CD14-positive monocyte (primary cell): ENCODE data around the gene BUD13. TPM values are rescaled to one million over a fixed set of nuclear protein-coding genes. Genes with fewer than 3 reads are reported as not detected.

Experiments used
- DNase-seq, 3 donors: peaks; one replicate each; pipeline ENCODE4 v3.0.0-alpha.2; 2011 to 2022
- H2AFZ ChIP-seq: 2 replicates; pipeline ENCODE4 v1.6.0; 2012; ENCODE audit warnings: mild to moderate bottlenecking, low read depth, low read length, inconsistent platforms; ENCODE audit not compliant: insufficient read depth, poor library complexity, severe bottlenecking
- H3K27ac ChIP-seq, 2 donors: 1 replicate in 1 of 2; 2 replicates in 1 of 2; pipeline ENCODE4 v1.5.1; 2012 to 2013; ENCODE audit warnings: low read length in 2 of 2, control low read depth in 1 of 2, inconsistent platforms in 1 of 2, low read depth in 1 of 2, mild to moderate bottlenecking in 1 of 2
- H3K27me3 ChIP-seq, 2 donors: one replicate each; pipeline versions ENCODE4 v1.6.0 to v1.6.1; 2011 to 2013; ENCODE audit warnings: low read length in 2 of 2; ENCODE audit not compliant: control insufficient read depth in 2 of 2, insufficient read depth in 2 of 2
- H3K36me3 ChIP-seq, 2 donors: replicated peaks in 1 of 2; 1 replicate in 1 of 2; 2 replicates in 1 of 2; pipeline versions ENCODE4 v1.5.1 to v1.6.1; 2012 to 2013; ENCODE audit warnings: low read length in 2 of 2, control low read depth in 1 of 2, inconsistent platforms in 1 of 2, mild to moderate bottlenecking in 1 of 2; ENCODE audit not compliant: insufficient read depth in 2 of 2, control insufficient read depth in 1 of 2
- H3K4me1 ChIP-seq, 2 donors: 1 replicate in 1 of 2; 2 replicates in 1 of 2; pipeline versions ENCODE4 v1.5.1 to v1.6.1; 2012 to 2013; ENCODE audit warnings: low read length in 2 of 2, control low read depth in 1 of 2, inconsistent platforms in 1 of 2, mild to moderate bottlenecking in 1 of 2, moderate library complexity in 1 of 2; ENCODE audit not compliant: insufficient read depth in 2 of 2, control insufficient read depth in 1 of 2
- H3K4me2 ChIP-seq: replicated peaks from 2 replicates; pipeline ENCODE3; 2012; ENCODE audit warnings: low read length, moderate library complexity, mild to moderate bottlenecking; ENCODE audit not compliant: poor library complexity, severe bottlenecking; ENCODE audit errors: extremely low read depth
- H3K4me3 ChIP-seq, 3 experiments: fragments of 200-600 bp in 1 of 3; sonication (generic) in 1 of 3; replicated peaks in 1 of 3; 1 replicate in 2 of 3; 2 replicates in 1 of 3; pipeline ENCODE4 v1.5.1; 2011 to 2013; ENCODE audit warnings: low read length in 3 of 3, mild to moderate bottlenecking in 3 of 3, control low read depth in 2 of 3, low read depth in 2 of 3, inconsistent platforms in 1 of 3, moderate library complexity in 1 of 3
- H3K79me2 ChIP-seq: 2 replicates; pipeline ENCODE4 v1.6.0; 2012; ENCODE audit warnings: mild to moderate bottlenecking, control low read depth, inconsistent platforms, low read length, moderate library complexity; ENCODE audit not compliant: insufficient read depth
- H3K9ac ChIP-seq: 2 replicates; pipeline ENCODE4 v1.6.0; 2017; ENCODE audit warnings: low read length, mild to moderate bottlenecking; ENCODE audit not compliant: insufficient read depth, poor library complexity, severe bottlenecking
- H3K9me3 ChIP-seq, 2 donors: replicated peaks in 1 of 2; 1 replicate in 1 of 2; 2 replicates in 1 of 2; pipeline versions ENCODE4 v1.5.1 to v1.6.1; 2012 to 2013; ENCODE audit warnings: low read length in 2 of 2, control low read depth in 1 of 2; ENCODE audit not compliant: control insufficient read depth in 1 of 2, insufficient read depth in 1 of 2
- H4K20me1 ChIP-seq: 2 replicates; pipeline ENCODE4 v1.6.0; 2012; ENCODE audit warnings: mild to moderate bottlenecking, low read length, control low read depth, moderate library complexity; ENCODE audit not compliant: insufficient read depth
- H3K27ac Mint-ChIP-seq, 7 donors: one replicate each; pipeline ENCODE4 v1.8.0; 2020; ENCODE audit warnings: mild to moderate bottlenecking in 7 of 7, mixed read lengths in 7 of 7, moderate library complexity in 6 of 7, inconsistent platforms in 2 of 7
- H3K27me3 Mint-ChIP-seq, 3 donors: one replicate each; pipeline ENCODE4 v1.8.0; 2021 to 2022; ENCODE audit warnings: low read depth in 3 of 3, mild to moderate bottlenecking in 3 of 3, mixed read lengths in 3 of 3, moderate library complexity in 3 of 3, inconsistent platforms in 1 of 3
- H3K36me3 Mint-ChIP-seq, 2 donors: one replicate each; pipeline ENCODE4 v1.8.0; 2020; ENCODE audit warnings: mixed read lengths in 2 of 2, inconsistent platforms in 1 of 2, mild to moderate bottlenecking in 1 of 2
- H3K4me1 Mint-ChIP-seq: one replicate; pipeline ENCODE4 v1.8.0; 2020; ENCODE audit warnings: mild to moderate bottlenecking, mixed read lengths
- H3K4me3 Mint-ChIP-seq, 2 donors: one replicate each; pipeline ENCODE4 v1.8.0; 2020; ENCODE audit warnings: mild to moderate bottlenecking in 2 of 2, mixed read lengths in 2 of 2, moderate library complexity in 1 of 2
- H3K9me3 Mint-ChIP-seq, 7 donors: one replicate each; pipeline ENCODE4 v1.8.0; 2020 to 2022; ENCODE audit warnings: mixed read lengths in 7 of 7, mild to moderate bottlenecking in 6 of 7, moderate library complexity in 6 of 7, inconsistent platforms in 2 of 7
- WGBS: methylation state at CpG from one replicate; pipeline ENCODE4 v1.1.5; 2013; ENCODE audit warnings: missing lambda C conversion rate; ENCODE audit not compliant: insufficient coverage; 5-methylcytosine and 5-hydroxymethylcytosine counted together
- intact Hi-C, 2 donors: fragments of 100-400 bp; cut with micrococcal nuclease; formaldehyde crosslinking; loops; one replicate each; pipeline versions ENCODE4 v1.15.0 to v1.15.1; 2023
- polyA plus RNA-seq, 3 donors: library from polyadenylated mRNA; depleted of rRNA in 1 of 3; unstranded in 2 of 3; stranded (reverse) in 1 of 3; fragments of 300-500 nt in 2 of 3; fragments of >200 nt in 1 of 3; fragmentation: Illumina TruSeq in 2 of 3; gene quantifications; 1 replicate in 2 of 3; 2 replicates in 1 of 3; pipeline ENCODE4 v1.2.3, GENCODE V29; 2012 to 2021
- TF ChIP-seq, protein P1 (sequence below): fragments of 200-600 bp; IDR thresholded peaks from one replicate; pipeline ENCODE4 v1.8.0; 2022; ENCODE audit warnings: antibody characterized with exemption, mild to moderate bottlenecking

The BUD13 gene
- polyA plus RNA-seq, 3 donors, result 4.2 to 8.7 (median 5.3) TPM

DNA sequence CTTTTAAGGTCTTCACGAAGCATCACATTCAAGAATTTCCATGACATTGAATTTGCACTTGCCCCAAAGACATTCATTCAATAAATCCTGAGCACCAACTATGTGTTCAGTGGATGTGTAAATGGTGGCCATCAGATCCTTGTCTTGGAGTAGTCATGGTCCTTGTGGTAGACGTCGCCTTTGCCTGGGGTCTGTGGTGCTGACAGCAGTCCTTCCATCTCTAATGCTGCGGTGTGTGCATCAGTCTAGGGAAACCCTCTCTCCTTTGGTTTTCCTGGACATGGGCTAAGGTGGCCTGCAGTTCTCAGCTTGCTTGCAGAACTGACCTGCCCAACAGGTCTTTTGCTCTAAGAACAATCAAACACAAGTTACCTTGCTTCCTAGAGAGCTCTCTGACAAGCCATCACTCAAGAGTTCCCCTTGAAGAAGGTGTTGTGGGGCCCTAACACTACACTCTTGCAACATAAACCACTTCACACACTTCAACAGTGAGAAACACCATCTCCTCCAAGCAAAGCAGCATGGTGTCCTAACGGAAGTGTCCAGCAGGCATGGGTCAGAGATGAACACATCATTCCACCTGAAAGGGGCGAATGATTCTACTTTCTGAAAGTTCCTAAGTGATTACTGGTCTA is 72.1 kb downstream of the BUD13 start:
- no peaks in the 10 kb centered on the region for H3K4me1 ChIP-seq
- WGBS, result 91% methylated on average over 4 of the region's 6 CpGs
- no peak overlapping the region for H3K4me3 Mint-ChIP-seq
- no peaks in the 10 kb centered on the region for H3K9me3 ChIP-seq
- H3K27me3 ChIP-seq, result peaks cover 0 to 5% of the 10 kb centered on the region in 2 donors
- TF ChIP-seq, protein P1, sequence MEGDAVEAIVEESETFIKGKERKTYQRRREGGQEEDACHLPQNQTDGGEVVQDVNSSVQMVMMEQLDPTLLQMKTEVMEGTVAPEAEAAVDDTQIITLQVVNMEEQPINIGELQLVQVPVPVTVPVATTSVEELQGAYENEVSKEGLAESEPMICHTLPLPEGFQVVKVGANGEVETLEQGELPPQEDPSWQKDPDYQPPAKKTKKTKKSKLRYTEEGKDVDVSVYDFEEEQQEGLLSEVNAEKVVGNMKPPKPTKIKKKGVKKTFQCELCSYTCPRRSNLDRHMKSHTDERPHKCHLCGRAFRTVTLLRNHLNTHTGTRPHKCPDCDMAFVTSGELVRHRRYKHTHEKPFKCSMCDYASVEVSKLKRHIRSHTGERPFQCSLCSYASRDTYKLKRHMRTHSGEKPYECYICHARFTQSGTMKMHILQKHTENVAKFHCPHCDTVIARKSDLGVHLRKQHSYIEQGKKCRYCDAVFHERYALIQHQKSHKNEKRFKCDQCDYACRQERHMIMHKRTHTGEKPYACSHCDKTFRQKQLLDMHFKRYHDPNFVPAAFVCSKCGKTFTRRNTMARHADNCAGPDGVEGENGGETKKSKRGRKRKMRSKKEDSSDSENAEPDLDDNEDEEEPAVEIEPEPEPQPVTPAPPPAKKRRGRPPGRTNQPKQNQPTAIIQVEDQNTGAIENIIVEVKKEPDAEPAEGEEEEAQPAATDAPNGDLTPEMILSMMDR, result no peak
- no peak overlapping the region for H2AFZ ChIP-seq
- H3K4me2 ChIP-seq, result no peak overlapping the region
- no peaks in the 10 kb centered on the region for H4K20me1 ChIP-seq
- H3K27me3 Mint-ChIP-seq, result peaks cover 2 to 17% (median 11%) of the 10 kb centered on the region in 3 donors
- H3K9ac ChIP-seq, result no peak overlapping the region
- H3K79me2 ChIP-seq, result no peaks in the 10 kb centered on the region
- intact Hi-C loops, result no loop called here
- no peaks in the 10 kb centered on the region for H3K36me3 ChIP-seq
- no peak overlapping the region for H3K4me3 ChIP-seq
- no peak overlapping the region for H3K27ac Mint-ChIP-seq
- no peaks in the 10 kb centered on the region for H3K36me3 Mint-ChIP-seq
- no peaks in the 10 kb centered on the region for H3K9me3 Mint-ChIP-seq
- no peaks in the 10 kb centered on the region for H3K4me1 Mint-ChIP-seq
- no peak overlapping the region for H3K27ac ChIP-seq
- DNase-seq, result no peak

Other genes with a start within 250 kb of the BUD13 start
- gene ZPR1, start 15.0 kb upstream of the BUD13 start, polyA plus RNA-seq, result 10 to 100 TPM; 24.4 to 35.5 (median 35.2) TPM
- gene APOA5, start 18.9 kb upstream of the BUD13 start, polyA plus RNA-seq, result not detected
- gene APOA4, start 50.3 kb upstream of the BUD13 start, polyA plus RNA-seq, result not detected
- not detected for gene APOC3, start 56.9 kb upstream of the BUD13 start, polyA plus RNA-seq
- under 1 TPM in 1 of 3 donors, not detected in 2; 0.29 TPM for gene APOA1, start 64.6 kb upstream of the BUD13 start, polyA plus RNA-seq